Panc1 (cell line): ENCODE measurements around the gene POLR3A.

Source experiments
- CTCF ChIP-seq: fragments of 450-650 bp; IDR thresholded peaks from 2 replicates; pipeline ENCODE4 v1.5.1; 2017; ENCODE audit warnings: mild to moderate bottlenecking
- POLR2AphosphoS5 ChIP-seq: IDR thresholded peaks from 2 replicates; pipeline ENCODE4 v1.6.1; 2012; ENCODE audit warnings: mild to moderate bottlenecking, low read depth, low read length, moderate library complexity
- SIN3A ChIP-seq: IDR thresholded peaks from 2 replicates; pipeline ENCODE4 v1.6.1; 2012; ENCODE audit warnings: low read depth, mild to moderate bottlenecking, low read length, moderate library complexity, borderline replicate concordance; ENCODE audit not compliant: insufficient read depth
- TCF7L2 ChIP-seq: IDR thresholded peaks from 2 replicates; pipeline ENCODE4 v1.6.1; 2011; ENCODE audit warnings: mild to moderate bottlenecking, low read depth, low read length, inconsistent platforms
- TF ChIP-seq, protein P1 (sequence below), 2 experiments: IDR thresholded peaks; 2 replicates each; pipeline ENCODE4 v1.6.1; 2011 to 2012; ENCODE audit warnings: low read depth in 2 of 2, control low read depth in 1 of 2, low read length in 1 of 2, mild to moderate bottlenecking in 1 of 2, moderate library complexity in 1 of 2; ENCODE audit not compliant: insufficient read depth in 1 of 2

DNA sequence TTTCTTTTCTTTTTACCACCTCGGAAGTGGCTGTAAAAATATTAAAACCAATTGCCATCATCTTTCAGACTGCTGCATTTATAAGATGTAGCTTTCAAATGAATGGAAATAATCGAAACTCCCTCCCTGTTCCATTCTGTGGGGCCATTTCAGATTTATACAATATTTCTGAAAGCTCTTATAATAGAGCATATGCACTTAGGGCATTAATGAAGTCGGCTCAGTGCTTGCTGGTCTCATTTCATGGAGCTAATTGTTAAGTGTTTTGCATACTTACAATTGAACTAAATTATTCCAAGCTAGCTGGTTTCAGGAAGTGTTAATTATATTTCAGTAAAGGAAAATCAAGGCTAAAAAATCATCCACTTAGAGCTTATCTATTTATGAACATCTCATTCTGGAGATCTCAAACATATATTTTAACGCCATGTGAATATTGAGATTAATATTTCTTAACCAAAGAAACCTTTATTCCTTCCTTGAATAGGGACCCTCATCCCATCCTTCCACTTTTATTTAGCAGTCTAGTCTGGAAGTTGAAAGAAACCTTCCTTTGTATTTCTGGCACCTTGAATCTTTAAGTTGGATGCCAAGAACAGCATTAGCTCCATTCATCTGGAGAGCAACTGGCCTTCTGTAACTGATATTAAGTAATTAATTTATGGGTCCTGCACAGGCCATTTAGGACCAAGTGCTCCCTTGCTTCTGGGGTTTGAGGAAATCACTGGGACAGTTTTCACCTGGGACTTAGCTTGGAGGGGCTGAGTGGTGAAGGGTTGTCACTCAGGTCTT is 49.4 kb upstream of the POLR3A start:
- TF ChIP-seq TCF7L2 (no peak), CTCF (no peak), POLR2AphosphoS5 (no peak), SIN3A (no peak)
- TF ChIP-seq, protein P1, sequence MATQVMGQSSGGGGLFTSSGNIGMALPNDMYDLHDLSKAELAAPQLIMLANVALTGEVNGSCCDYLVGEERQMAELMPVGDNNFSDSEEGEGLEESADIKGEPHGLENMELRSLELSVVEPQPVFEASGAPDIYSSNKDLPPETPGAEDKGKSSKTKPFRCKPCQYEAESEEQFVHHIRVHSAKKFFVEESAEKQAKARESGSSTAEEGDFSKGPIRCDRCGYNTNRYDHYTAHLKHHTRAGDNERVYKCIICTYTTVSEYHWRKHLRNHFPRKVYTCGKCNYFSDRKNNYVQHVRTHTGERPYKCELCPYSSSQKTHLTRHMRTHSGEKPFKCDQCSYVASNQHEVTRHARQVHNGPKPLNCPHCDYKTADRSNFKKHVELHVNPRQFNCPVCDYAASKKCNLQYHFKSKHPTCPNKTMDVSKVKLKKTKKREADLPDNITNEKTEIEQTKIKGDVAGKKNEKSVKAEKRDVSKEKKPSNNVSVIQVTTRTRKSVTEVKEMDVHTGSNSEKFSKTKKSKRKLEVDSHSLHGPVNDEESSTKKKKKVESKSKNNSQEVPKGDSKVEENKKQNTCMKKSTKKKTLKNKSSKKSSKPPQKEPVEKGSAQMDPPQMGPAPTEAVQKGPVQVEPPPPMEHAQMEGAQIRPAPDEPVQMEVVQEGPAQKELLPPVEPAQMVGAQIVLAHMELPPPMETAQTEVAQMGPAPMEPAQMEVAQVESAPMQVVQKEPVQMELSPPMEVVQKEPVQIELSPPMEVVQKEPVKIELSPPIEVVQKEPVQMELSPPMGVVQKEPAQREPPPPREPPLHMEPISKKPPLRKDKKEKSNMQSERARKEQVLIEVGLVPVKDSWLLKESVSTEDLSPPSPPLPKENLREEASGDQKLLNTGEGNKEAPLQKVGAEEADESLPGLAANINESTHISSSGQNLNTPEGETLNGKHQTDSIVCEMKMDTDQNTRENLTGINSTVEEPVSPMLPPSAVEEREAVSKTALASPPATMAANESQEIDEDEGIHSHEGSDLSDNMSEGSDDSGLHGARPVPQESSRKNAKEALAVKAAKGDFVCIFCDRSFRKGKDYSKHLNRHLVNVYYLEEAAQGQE (IDR thresholded peaks at IDR 0.05; ENCODE audit: insufficient read depth in 1 of 2, low read depth in 2 of 2, low read length in 1 of 2): no peak
